SKM-1 treated with dmso at 0.1 percent for 144 hours (cell line): Measurements from ENCODE around the gene CCDC71.
A peak's percentile ranks its signal among the peaks of the same experiment; 100 is the strongest.

Experiments
- DNase-seq: peaks from one replicate; lab custom pipeline; 2025; ENCODE audit not compliant: unreplicated experiment; lab: John Stamatoyannopoulos, UW

The CCDC71 gene

DNA sequence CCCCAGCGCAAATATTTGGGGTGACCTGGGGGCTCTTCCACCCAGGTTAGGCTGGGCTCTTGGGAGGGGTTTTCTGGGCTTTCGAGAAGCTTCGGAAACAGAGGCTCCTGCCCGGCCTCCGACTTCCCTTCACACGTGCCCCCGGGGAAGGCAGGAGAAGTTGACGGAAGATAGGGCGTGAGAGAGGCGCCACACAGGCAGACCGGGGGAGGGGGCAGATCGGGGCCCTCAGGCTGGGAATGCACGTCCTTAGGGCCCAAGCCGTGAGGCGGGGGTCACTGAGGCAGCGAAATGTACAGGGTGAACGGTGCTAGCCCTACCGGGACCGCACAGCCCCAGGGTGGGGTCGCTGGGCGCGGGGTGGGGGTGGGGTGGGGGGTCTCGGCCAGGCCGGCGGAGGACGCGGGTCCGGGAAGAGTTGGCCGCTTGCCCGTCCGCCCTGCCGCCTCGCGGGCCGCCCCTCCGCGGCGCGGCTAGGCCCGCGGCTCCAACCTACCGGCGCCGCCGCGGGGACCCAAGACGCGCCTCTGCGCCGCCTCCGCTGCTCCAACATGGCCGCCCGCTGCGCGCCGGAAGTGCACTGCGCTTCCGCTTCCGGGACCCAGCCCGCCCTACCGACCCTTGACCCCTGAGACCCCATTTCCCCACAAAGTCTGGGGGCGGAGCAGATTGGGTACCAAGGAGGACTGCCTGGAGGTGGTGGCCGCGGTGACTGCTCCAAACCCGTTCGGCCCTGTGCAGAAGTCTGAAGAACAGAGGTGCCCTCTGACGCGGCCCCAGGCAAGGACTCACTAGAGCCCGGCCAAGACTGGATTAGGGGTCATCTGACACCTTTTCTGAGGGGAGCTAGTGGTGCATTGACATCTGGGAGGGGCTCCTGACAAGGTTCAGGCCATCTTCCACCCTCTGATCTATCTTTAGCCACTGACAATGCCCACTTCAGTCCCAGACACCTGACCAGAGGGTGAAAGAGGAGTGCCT lies at the start of gene CCDC71:
Gene CCDC71 (minus strand): TSS at position 561 of the 981 bp plus-strand sequence. CDS start 2,123 bp downstream, outside the sequence.
- DNase-seq = peak; percentile 37

DNA sequence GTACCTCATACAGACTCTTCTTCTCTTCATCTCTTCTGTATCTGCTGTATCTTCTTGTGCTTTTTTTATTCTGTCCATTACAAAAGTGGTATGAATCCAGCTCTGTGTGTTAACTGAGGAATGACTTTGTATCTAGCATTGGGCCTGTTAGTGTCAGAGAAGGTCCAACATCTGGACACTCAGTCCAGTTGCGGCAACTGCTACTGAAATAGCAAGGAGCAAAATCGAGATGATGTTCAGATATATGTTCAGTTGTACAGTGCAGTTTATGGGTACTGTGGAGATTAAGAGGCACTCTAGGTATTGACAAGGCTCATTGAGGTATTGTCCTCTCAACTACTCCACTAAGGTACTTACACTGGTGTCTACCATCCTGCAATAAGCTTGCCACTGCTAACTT lies 47.9 kb upstream of the CCDC71 start:
- no peak for DNase-seq

DNA sequence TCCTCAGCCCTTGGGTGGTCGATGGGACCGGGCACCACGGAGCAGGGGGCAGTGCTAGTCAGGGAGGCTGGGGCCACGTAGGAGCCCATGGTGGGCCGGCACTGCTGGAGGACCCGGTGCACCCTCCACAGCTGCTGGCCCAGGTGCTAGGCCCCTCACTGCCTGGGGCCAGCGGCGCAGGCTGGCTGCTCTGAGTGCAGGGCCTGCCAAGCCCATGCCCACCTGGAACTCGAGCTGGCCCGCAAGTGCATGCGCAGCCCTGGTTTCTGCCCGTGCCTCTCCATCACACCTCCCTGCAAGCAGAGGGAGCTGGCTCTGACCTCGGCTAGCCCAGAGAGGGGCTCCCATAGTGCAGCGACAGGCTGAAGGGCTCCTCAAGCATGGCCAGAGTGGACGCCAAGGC lies 47.4 kb upstream of the CCDC71 start:
- no peak for DNase-seq

DNA sequence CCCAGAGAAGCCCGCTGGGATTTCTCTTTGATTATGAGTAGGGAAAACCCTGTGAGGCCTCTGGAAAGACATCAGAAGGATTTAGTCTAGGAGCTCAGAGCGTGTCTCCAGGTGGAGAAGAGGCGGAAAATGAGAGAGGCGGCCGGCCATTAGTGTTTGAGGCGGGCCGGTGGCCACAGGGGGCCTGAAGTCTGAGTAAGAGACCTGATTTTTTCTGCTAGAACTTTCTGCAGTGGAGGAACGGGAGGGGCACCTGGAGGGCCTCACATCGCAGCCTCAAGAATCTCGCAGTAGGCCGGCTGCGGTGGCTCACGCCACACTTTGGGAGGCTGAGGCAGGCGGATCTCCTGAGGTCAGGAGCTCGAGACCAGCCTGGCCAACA lies 33.8 kb upstream of the CCDC71 start:
- no peak for DNase-seq

DNA sequence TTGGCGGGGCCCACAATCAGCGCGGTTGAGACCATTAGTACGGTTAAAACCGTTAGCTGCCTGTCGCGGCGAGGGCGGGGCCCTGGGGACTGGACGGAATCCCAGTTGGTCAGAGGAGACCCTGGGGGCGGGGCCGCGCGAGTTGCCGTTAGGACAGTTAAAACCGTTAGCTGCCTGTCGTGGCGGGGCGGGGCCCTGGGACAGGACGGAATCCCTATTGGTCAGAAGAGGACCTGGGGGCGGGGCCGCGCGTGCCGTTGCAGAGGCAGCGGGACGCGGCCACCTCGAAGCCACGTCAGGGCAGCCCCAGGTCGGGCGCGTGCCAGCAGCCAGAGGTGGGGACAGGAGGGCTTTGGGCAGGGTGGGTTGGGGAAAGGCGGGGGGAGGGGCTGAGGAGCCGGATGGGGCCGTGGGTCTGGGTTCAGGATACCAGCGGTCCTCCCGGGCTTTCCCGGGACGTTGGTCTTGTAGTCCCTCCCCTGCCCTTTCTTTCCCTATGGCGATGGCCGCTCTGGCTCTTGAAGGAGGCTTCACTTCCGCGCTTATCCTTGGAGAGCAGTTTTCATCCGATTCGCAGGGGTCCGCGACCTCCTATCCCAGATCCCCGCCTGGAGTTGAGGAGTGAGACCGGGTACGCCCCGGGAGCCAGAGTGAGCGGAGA lies 33.2 kb upstream of the CCDC71 start:
- no peak for DNase-seq

DNA sequence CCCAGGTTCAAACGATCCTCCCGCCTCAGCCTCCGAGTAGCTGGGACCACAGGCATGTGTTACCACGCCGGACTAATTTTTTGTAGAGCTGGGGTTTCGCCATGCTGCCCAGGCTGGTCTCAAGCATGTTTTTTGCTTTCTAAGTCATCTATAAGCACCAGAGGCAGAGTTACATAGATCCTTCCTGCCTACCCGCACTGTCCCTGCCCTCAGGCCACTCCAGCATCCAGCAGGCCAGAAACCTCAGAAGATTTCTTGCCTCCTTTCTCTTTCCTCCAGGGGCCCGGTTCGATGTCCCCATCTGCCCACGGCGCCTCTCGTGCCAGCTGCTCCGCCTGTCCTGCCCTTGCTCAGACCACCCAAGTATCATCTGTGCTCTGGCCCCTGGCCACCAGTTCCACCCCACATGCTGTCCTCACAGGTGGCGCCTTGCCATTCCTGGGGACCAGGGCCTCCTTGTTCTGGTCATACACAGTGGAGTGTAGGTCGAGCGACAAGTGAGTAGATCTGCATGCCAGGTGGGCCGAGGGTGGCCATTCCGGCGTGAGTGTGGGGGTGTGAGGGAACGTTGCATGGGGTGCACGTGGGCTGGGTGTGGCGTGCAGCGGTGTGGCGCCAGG lies 32.6 kb upstream of the CCDC71 start:
- no peak for DNase-seq

DNA sequence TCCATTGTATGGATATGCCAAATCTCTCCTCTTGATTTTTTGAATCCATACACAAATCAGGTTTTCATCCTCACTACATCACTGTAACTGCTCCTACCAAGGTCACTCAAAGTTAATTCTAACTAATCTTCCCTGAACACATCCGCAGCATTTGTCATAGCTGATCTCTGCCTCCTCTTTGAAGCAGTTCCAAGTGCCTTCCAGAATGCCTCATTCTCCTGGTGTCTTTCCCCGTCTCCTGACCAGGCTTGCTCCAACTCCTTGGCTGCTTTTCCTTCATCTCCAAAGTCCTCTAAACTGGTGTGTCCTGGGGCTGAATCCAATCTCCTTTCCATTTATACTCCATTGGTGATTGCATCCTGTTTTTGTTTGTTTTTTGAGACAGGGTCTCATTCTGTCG lies 32.0 kb upstream of the CCDC71 start:
- DNase-seq = no peak

DNA sequence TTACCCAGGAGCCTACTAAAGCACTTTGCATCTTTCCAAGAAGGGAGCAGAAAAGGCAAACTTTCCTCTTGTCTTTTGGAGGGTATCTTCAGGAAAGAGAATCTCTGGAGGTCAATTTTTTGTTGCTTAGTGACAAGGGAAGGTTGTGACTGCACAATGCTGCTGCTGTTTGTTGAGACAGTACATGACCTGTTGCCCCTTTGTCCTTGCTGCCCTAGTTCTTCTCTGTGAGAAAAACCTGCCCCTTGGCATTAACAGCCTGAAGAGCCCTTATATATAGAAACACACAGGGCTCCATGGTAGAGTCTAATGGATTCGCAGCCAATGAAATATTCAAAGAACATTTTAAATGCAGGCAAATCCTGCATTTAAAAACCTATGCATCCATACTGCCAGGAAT lies 25.6 kb upstream of the CCDC71 start:
- DNase-seq = no peak

DNA sequence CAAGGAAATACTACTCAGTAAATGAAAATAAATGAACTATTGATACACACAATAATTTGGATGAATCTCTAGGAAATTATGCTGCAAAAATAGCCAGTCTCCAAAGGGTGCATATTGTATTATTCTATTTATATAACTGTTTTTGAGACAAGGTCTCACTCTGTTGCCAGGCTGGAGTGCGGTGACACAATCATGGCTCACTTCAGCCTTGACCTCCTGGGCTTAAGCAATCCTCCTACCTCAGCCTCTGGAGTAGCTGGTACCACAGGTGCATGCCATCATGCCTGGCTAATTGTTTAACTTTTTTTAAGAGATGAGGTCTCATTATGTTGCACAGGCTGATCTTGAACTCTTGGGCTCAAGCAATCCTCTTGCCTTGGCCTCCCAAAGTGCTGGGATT lies 17.7 kb upstream of the CCDC71 start:
- DNase-seq = no peak

DNA sequence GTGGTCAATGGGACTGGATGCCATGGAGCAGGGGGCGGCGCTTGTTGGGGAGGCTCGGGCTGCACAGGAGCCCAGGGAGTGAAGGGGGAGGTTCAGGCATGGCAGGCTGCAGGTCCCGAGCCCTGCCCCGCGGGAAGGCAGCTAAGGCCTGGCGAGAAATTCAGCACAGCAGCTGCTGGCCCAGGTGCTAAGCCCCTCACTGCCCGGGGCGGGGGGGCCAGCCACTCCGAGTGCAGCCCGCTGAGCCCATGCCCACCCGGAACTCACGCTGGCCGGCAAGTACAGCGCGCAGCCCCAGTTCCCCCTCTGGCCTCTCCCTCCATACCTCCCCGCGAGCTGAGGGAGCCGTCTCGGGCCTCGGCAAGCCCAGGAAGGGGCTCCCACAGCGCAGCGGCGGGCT lies 16.6 kb upstream of the CCDC71 start:
- no peak for DNase-seq

DNA sequence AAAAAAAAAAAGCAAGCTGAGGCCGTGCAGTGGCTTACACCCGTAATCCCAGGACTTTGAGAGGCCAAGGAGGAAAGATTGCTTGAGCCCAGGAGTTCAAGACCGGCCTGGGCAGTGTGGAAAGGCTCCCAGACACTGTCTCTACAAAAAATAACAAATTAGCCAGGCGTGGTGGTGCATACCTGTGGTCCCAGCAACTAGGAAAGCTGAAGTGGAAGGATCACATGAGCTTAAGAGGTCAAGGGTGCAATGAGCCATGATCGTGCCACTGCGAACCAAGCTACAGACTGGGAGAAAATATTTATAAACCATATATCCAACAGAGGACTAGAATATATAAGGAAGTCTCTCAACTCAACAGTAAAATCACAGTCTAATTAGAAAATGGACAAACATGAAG lies 15.2 kb upstream of the CCDC71 start:
- no peak for DNase-seq

DNA sequence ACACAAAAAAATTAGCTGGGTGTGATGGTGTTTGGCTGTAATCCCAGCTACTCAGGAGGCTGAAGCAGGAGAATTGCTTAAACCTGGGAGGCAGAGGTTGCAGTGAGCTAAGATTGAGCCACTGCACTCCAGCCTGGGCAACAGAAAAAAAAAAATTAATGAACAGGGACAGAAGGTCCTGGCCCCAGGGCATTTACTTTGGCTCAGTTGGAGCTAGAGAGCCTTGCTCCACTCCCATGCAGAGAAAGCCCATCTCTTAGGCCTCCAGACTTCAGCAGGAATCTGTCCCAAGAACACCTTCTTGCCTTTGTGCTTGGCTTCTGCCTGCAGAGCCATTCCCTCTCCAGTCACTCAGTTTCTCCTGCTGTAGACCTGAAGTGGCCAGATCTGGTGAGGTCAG lies 14.0 kb upstream of the CCDC71 start:
- no peak for DNase-seq

DNA sequence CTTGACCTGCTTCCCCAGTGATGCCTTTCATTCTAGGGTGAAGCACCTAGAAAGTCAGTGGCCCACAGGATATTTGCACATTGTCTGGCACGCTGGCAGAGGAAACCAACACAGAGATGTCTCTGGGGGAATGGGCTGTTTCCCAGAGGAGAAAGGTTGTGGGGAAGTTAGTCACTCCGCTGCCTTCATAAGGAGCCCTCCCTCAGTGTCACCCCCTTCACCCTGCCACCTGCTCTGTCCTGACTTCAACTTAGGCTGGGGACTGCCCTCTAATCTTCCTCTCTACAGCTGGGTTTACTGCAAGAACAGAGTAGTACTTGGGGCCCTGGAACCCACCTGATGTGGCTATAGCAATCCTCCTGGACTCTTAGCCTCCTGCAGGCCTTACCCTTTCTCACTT lies 10.9 kb upstream of the CCDC71 start:
- DNase-seq = no peak

DNA sequence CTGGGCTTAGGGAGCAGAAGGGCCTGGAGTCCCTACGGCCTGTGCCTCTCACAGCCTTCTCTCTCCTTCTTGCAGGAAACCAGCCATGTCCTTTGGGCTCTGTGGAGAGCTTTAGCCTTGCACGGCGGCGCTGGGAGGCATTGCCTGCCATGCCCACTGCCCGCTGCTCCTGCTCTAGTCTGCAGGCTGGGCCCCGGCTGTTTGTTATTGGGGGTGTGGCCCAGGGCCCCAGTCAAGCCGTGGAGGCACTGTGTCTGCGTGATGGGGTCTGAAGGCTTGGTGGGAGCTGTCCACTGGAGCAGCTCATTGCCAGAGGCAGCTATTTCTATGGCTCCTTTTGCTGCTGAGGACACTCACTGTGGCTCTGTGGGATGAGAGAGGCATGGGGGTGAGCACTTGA lies 9.4 kb upstream of the CCDC71 start:
- no peak for DNase-seq

DNA sequence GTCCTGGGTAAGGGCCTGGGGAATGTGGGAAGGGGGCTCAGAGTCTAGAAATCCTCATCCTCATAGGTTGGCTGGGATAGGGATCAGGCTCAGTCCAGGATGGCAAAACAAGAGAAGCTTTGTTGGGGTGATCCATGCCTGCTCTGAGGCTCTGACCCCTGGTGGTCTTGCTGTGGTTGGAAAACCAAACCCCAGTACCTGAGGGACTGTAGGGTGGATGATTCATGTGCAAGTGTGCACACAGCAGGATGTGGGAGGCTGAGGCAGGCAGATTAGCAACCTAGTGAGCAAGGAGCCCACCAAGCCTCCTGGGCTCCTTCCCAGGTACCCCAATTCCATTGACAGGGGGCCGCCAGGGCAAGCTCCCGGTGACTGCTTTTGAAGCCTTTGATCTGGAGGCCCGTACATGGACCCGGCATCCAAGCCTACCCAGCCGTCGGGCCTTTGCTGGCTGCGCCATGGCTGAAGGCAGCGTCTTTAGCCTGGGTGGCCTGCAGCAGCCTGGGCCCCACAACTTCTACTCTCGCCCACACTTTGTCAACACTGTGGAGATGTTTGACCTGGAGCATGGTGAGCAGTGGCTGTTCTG lies 8.4 kb upstream of the CCDC71 start:
- no peak for DNase-seq

DNA sequence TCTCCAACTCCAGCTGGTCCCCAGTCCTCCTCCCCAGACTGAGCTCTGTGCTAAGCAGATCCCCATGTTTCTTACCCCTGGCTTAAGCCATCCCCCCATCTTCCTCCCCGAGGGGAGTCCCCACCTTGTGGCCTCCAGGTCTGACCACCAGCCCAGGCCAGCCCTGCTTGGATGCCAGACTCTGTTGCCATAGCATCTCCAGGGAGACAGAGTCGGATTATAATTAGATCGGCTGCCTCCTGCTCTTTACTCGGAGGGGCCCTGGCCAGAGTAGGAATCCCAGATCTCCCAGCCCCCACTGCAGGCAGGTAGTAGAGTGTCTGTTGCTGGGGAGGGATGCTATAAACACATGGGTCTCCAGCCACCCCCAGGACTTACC lies 7.7 kb upstream of the CCDC71 start:
- DNase-seq = no peak

DNA sequence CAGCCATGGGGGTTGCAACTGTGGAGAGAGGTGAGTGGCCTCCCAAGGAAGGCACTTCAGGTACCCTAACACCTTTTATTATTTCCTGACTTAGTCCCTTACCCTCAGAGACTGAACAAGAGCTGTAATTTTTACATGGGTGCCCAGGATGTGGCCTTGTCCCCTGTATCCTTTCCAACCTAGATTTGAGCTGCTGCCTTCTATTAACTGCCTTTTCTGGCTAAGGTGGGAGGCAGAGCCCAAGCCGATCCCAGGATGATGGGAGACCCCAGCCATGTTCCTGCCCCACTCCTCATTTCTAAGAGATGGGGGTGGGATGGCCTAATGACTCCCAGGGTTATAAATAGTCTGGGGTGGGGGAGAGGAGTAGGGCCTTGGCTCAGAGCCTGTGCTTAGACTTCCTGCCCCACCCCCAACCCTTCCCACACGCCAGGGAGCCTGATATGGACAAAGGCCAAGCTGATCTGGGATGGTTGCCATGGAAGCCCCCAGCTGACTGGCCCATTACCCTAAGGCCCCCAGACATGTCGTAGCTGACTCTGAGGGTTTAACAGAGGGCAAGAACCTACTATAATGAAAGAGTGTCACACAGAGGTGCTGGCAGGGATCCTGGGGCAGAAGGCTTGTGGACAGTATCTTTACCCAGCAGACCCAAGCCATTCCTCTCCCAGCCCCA lies 7.1 kb upstream of the CCDC71 start:
- no peak for DNase-seq

DNA sequence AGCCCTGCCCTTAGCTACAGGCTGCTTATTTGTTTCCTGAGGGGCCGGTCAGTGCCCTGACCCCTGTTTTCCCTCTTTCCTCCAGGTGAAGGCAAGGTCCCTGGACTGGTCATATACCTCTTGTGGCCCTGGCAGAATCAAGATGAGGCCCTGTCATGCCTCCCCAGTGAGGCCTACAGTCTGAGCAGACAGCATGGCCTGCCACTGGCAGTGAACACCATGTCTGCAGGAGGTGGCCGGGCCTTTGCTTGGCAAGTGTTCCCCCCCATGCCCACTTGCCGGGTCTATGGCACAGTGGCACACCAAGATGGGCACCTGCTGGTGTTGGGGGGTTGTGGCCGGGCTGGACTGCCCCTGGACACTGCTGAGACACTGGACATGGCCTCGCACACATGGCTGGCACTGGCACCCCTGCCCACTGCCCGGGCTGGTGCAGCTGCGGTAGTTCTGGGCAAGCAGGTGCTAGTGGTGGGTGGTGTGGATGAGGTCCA lies 6.5 kb upstream of the CCDC71 start:
- DNase-seq = no peak

DNA sequence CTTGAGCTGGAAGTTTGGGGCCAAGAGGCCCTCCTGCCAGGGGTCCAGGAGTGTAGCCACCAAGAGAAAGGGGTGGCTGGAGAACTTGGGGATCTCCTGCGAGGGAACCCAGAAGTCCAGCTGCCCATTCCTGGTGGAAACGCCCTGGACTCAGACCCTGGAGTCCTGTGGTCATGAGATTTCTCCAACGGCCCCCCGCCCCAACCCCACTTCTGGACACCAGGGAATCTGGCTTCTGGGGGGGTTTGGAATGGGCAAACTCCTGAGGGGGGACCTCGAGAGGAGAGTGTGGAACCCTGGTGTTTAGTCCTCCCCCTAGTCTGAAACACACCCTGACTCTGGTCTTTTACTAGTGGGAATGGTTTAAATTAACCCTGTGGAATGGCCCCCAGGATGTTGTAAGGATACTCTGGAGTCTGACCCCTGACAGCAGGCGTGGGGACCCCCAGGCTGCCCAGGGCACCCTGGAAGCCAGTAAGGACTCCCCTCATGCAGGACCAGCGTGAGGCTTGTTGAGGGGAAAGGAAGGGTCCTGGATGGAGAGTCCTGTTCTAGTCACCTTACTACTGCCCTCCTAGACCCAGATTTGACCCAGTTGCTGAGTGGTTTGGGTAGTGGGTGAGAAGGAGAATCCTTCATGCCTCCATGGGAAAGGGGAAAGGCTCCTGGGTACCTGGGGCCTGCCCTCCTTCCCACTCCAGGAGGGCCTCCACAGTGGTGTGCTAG lies 5.8 kb upstream of the CCDC71 start:
- DNase-seq = no peak

DNA sequence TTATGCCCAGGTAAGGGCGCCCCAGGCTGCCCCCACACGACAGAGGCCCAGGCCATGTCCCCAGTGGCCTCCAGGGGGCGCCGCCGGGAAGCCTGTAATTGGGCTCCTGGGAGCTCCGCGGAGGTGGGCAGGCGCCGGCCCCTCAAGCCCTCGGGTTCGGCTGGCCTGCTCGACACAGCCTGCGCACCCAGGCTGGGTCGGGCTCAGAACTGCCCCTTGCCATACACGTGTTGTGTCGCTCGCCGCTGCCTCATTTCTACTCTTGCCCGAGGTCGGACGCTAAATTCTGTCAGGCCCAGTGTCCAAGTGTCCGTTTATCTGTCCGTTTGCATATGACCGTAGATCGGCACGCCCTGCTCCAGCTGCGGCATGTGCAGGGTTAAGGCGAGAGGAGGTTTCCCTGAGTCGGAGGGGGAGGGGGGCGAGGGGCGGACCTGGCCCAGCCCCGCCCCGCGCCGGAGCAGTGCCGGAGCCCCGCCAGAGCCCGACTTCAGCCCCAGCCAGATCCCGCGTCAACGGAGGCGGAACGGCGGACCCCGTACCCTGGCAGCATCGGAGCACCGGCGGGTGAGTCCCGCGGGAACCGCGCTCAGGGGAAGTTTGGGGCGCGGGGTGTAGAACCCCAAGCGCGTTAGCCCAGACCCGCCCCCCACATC lies 5.1 kb upstream of the CCDC71 start, which contains the start of gene KLHDC8B:
Gene KLHDC8B (plus strand): TSS at position 480 of the 656 bp plus-strand sequence. CDS start 1,172 bp downstream, outside the sequence.
- peak; percentile 39 for DNase-seq
